DOHH2 (cell line): ENCODE results near the gene WWP2.

Experiments
- CTCF ChIP-seq: fragments of 200-600 bp; sonication (generic); IDR thresholded peaks from one replicate; pipeline ENCODE4 v1.5.1; 2014; ENCODE audit warnings: antibody characterized with exemption, mild to moderate bottlenecking, low read depth, low read length; ENCODE audit not compliant: poor library complexity, severe bottlenecking
- EZH2phosphoT487 ChIP-seq: fragments of 200-600 bp; sonication (generic); IDR thresholded peaks from 2 replicates; pipeline ENCODE4 v1.6.1; 2017; ENCODE audit warnings: borderline replicate concordance, mild to moderate bottlenecking, antibody characterized with exemption, low read length, moderate library complexity, mixed read lengths

GRCh38 chr16:69745232-69745612 is 16.9 kb upstream of the WWP2 start:
- TF ChIP-seq CTCF (no peak), EZH2phosphoT487 (no peak)
